GM19025 (cell line): ENCODE data around the gene DYNLL1.
"Not testable (repeated sequence)": the region's sequence is repeated elsewhere in the genome, so short reads cannot be mapped to it uniquely, and the experiment has no call there.

Experiments used
- ATAC-seq: cut with Tn5 transposase; IDR thresholded peaks from one replicate; pipeline ENCODE4 v1.9.1; 2021; ENCODE audit warnings: mild to moderate bottlenecking, low read depth, moderate library complexity; ENCODE audit not compliant: unreplicated experiment

Gene DYNLL1

DNA sequence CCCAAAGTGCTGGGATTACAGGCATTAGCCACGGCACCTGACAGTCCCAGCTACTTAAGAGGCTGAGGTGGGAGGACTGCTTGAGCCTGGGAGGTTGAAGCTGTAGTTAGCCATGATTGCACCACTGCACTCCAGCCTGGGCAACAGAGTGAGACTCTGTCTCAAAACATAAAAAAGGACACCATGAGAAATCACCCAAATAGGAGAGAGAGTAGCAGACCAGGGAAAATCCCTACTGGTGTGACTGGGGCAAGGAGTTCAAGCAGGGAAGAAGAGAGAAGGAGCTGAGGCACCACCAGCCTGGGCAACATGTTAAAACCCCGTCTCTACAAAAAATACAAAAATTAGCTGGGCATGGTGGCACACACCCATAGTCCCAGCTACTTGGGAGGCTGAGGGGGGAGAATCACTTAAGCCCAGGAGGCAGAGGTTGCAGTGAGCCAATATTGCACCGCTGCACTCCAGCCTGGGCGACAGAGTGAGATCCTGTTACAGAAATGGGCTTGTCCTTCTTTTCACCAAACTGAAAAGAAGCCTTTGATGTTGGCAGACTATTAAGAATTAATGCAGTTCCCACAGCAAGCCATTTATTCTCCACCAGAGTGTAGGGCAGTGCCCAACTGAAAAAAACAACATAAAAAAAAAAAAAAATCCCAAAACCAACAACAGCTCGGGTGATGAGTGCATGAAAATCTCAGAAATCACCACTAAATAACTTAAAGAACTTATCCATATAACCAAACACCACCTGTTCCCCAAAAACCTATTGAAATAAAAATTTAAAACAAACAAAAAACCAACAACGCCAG lies 21.9 kb upstream of the DYNLL1 start:
- no peak for ATAC-seq

DNA sequence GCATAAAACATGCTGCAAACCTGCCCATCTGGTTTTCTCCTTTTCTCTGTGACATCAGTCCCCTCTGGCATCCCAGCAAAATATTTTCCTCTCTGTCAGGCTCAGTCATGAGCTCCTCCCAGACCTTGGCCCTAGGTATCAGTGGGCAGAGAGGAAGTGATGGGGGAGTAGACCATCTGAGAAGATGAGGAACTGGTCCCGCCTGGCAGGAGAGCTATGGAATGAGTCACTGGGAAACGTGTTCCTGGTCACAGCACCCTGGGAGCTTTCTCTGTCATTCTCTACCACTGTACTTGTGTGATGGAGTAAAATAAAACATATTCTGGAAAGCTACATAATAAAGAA lies 21.3 kb upstream of the DYNLL1 start:
- no peak for ATAC-seq

GRCh38 chr12:120475643-120476042 lies 20.3 kb upstream of the DYNLL1 start:
- no peak for ATAC-seq

GRCh38 chr12:120479458-120479857 lies 16.5 kb upstream of the DYNLL1 start:
- no peak for ATAC-seq

DNA sequence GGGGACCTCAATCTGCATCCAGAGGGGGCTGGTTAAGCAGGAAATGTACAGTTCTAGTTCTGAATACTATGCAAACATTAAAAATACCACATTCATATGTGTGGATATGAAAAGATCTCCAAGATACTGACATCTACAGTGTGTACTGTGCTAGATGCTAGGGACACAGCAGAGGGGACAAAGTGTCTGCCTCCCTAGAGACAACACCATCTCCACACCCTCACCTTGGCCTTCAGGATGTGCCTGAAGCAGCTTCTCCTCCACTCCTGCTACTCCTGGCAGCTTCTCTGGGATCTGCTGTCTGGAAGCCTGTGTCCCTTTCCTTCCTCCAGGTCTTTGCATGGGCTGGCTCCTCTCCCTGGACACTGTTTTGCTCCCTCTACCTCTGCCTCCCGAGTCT lies 15.7 kb upstream of the DYNLL1 start:
- ATAC-seq: no peak

DNA sequence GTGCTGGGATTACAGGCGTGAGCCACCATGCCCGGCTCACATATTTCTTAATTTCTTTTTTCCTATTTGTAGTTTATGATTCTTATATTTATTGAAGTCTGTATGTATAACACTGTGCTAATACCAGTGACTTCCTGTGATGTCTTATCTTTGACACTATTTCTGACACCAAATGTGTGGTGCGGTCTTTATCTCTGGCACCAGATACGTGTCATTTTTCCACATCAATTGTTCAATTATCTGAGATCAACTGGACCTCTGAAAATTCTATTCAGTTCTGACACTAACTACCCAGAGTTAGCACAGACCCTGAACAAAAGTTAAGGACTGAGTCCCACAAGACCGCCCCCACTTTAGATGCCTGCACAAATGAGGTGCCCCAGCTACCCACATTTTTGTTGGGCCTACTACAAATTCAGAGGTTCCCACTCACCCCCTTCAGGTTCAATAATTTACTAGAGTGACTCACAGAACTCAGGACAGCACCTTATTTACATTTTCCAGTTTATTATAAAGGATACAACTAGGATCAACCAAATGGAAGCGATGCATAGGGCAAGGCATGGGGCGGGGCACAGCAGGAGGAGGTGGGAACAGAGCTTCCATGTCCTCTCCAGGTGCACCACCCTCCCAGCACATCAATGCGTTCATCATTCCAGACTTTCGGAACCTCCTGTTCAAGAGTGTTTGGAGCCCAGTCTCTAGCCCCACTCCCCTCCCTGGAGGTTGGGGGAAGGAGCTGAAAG lies 14.7 kb upstream of the DYNLL1 start:
- ATAC-seq: no peak

GRCh38 chr12:120483621-120484020 lies 12.3 kb upstream of the DYNLL1 start:
- ATAC-seq: no peak

- no peak for ATAC-seq
Observed at GRCh38 chr12:120485961-120486881, 9.7 kb upstream of the DYNLL1 start.

GRCh38 chr12:120487552-120487951 lies 8.4 kb upstream of the DYNLL1 start:
- ATAC-seq: not testable (repeated sequence)

GRCh38 chr12:120488057-120488640 lies 7.8 kb upstream of the DYNLL1 start:
- ATAC-seq: no peak

- ATAC-seq: no peak
Observed at GRCh38 chr12:120489018-120489417, 6.9 kb upstream of the DYNLL1 start.

DNA sequence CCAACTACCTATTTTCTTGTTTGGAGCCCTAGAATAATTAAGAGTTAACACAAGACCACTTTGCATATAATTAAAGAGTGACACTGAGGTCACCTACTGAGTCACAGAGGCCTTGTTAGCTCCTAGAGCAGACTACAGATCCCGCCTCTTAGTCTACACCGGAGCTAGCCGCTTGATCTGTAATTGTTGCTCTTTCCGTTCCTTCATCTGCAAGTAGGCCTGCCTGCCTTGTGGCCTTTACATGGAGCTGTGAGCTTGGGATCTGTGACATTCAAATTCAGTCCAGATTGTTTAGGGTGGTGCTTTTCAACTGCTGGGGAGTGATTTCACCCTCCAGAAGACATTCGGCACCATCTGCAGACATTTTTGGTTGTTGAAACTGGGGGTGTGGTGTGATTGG lies 5.6 kb upstream of the DYNLL1 start:
- ATAC-seq: no peak

- ATAC-seq: no peak
Observed at GRCh38 chr12:120490833-120491512, 4.9 kb upstream of the DYNLL1 start.

GRCh38 chr12:120495186-120495730 lies 655 bp upstream of the DYNLL1 start:
- ATAC-seq: no peak

DNA sequence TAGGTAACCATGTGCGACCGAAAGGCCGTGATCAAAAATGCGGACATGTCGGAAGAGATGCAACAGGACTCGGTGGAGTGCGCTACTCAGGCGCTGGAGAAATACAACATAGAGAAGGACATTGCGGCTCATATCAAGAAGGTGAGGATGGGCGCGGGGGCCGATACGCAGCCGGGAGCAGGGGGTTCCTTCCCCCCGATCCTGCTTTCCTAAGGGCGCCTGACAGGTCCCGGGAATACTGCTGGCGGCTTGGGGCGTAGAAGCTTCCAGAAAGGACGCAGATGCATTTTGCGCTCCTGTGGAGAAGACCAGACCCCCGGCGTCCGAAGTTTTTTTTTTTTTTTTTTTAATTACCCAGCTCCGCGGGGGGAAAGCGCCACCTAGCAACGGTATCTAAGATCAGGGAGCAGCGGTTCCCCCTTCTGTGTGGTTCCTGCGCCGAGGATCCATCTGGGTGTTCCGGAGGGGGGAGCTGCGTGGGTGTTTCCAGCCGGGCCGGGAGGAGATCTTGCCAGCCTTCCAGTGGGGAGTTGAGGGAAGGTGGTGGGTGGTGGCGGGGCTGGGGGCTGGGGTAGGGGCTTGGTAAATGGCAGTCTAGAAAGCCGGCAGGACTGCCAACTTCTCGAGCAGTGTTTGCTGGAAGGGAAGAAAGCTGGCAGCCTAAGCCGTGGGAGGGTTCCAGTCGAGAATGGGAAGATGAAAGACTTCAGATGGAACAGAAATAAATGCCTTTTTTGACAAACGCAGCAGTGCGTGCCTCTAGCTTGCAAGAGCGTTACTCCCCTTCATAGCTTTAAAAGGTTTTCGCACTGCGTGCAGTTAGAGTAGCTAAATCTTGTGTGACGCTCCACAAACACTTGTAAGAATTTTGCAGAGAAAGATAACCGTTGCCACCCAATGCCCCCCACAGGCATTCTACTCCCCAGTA lies 764 bp downstream of the DYNLL1 start:
- no peak for ATAC-seq

DNA sequence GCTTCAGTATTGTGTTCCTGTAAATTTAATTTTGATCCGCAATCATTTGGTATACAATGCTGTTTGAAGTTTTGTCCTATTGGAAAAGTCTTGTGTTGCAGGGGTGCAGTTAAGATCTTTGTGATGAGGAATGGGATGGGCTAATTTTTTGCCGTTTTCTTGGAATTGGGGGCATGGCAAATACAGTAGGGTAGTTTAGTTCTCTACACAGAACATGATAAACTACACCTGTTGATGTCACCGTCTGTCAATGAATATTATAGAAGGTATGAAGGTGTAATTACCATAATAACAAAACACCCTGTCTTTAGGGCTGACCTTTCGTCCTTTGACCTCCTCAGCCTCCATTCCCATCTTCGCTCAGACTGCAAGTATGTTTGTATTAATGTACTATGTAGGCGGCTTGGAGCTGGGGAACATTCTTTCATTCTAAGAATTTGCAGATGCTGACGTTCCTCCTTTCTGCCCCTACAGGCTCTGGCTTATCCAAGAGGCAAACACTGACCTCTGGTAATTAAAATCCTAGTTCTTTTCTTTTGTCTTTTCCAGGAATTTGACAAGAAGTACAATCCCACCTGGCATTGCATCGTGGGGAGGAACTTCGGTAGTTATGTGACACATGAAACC lies 1.7 kb downstream of the DYNLL1 start:
- no peak for ATAC-seq

- ATAC-seq: no peak
Observed at GRCh38 chr12:120498870-120499515, 3.1 kb downstream of the DYNLL1 start.

DNA sequence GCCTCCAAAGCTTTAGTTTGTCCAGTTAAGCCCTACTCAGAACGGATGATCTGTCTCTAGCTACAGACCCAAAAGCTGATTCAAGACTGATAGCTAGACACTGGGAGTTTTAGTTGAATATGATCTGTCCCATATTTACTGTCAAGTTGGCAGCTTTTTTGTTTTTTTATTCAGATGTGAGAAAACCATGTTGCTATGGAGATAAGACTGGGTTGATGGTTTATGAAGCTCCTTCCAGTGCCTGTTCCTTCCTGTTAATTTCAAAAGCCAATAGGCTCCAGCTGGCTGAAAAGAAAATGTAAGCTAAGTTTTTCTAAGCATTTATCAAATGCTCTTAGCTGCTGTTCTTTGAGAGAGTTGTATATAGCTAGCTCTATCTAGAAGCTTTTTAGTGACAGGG lies 4.7 kb downstream of the DYNLL1 start:
- no peak for ATAC-seq
